ENCODE results near the gene SEMA3D.
A peak's percentile ranks its signal among the peaks of the same experiment; 100 is the strongest.
"Not testable (repeated sequence)": the region's sequence is repeated elsewhere in the genome, so short reads cannot be mapped to it uniquely, and the experiment has no call there.

Gene SEMA3D

DNA sequence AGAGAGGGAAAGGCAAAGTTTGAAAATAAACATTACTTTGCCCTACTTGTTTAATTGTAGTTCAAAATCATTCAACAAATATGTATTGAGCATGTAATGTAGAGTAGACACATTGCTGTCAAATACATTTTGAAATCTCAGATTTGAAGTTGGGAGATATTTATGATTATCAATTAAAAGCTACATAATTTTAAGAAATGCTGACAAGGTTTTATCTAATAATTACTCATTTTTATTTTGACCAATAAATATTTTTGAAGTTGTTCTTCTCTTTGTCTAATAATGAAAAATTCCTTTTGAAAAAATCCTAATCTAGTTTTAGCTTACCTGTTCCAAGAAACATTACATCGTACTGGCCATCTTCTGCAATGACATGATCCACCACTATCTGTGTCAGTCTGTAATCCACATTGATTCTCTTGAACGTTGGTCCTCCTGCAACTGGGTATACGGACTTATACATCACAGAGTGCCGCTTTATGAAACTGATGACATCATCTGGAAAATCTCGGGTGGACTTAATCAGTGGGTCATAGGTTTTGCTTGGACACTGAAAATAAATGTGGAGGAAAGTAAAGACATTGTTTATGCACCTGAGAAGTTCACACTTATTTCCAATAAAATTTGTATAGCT is 164.7 kb downstream of the SEMA3D start:
- no peak for DNase-seq

DNA sequence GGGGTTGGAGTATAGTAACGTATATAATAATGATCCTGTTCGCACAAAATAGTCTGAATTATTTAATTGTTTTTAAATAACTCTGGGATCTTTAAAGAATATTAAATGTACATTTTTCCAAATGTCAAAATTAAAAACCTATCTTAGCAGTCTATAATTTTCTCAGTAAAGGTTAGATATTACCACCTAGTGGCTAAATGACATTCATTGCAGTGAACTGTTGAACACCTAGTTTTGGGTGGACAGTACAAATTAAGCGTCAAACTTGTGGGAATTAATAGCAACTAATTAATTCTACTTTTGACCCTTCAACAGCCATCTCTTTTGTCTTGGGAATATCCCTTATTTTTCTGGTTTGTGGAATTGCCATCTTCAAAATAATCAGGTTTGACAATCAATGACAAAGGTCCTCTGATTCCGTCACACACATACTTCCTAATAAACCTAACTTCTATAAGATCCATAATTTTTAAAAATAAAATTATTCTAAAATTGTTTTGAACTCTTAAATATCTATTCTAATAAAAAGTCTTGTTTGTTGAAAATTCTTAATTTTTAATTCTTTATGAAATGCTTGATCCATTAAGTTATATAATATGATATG is 165.7 kb downstream of the SEMA3D start:
- no peak for DNase-seq

DNA sequence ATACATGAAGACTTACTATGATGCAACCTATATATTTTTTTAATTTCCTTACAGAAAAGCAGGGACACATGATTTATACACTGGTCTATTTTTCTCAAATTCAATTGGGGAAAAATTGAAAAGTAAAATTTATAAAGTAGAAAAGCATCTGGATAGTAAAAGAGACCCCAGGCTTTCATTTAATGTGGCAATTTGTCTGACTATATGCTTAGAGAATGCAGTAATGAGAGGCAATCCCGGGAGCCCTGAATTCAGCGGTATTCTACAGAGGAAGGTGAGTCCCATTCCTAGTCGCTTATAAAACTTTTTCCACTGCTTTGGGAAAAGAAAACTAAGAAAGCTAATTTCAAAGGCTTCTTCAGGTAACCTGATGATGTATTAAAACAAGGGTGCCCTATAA is 167.1 kb downstream of the SEMA3D start:
- DNase-seq = no peak

DNA sequence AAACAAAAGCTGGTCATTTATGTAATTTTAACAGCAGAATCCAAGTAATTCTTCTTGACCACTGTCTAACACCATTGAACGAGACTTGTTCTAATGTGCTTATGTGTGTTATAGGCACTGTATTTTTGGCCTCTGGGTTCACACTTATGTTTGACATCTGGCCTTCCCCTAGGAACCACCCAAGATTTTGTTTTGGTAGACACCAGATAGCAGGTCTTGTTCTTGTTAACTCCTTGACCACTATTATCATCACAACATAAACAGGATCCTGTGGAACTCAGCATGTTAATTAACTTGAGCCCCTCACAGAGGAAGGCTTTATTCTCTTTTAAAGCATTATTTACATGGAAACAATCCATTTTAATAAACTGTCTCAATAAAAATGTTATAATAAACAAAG is 167.7 kb downstream of the SEMA3D start:
- no peak for DNase-seq

DNA sequence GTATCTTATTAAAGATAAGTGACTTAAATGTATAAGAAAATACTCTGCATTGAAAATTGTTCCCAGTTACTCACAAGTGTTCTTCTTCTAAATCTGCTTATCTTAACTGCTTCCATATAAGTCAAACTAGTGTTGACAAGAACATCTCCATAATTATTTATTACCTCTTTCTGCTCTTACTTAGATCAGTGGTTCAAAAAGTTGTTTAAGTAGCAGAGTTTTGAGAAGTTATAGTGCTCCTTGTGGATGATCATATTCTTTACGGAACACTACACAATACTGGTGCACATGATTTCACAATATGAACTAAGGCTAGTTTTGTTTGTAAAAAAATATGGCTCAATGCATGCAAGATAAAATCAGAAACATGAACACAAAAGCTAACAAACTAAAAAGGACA is 168.4 kb downstream of the SEMA3D start:
- DNase-seq = no peak

DNA sequence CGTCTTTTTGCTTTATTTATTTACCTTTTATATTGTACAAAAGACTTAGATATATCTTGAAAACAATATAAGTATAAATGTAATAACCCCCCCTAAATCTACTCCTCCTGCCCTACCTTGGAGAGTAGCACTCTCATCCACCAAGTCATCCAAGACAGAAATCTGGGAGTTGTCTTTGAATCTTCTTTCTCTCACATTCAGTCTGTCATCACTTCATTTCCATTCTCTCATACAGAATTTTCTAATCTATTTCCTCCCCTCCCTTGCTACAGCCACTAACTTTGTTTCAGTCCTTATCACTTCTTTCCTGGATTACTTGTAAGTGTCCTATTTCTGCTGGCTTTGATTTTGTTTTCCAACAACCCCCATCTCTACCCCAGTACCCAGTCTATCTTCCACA is 170.6 kb downstream of the SEMA3D start:
- no peak for DNase-seq

DNA sequence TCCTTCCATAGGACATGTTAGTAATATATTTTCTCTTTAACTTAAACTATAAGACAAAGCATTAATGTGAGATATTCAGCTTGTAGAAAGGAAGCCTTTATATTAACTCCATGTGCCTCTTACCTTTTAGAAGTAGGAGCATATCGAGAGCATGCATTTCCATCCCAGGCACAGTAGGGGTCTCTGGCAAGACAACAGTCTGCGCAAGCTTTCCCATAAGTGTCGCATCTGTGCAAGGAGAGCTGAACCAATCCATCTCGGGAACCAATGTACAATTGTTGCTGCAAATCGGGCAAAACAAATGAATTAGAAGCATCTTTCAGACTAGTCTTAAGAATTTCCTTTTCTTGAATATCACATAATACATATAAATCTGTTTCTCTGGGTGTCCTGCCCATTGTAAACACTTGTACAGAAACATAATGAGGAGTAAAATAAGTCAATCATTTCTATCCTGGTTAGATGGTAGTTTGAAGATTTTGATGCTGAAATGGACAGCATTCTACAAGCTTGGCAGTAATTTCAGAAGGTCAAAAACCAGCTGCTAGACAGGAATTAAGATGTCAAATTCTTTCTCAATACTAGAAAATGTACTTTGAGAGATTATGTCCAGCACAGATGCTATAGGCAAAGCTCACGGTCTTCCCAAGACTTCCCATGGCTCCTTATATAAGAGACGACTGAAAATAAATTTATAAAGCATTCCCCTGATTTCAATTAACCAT is 171.8 kb downstream of the SEMA3D start:
- no peak for DNase-seq

DNA sequence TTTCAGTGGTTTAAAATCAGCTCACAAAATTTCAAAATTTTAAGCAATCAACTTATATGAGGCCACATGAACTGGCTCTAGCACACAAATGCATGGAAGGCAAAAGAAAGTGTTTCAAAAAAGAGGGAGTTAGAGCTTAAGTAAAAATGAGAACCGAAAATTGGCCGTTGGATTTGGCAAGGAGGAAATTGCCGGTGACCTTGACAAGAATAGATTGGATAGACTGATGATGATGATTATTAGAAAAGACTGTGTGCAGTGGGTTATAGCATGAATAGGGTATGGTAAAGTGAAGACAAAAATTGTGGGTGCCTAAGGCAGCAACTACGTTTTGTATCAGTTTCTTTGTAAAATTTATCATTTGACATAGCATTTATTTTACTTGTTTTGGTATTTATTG is 175.7 kb downstream of the SEMA3D start:
- DNase-seq = no peak

DNA sequence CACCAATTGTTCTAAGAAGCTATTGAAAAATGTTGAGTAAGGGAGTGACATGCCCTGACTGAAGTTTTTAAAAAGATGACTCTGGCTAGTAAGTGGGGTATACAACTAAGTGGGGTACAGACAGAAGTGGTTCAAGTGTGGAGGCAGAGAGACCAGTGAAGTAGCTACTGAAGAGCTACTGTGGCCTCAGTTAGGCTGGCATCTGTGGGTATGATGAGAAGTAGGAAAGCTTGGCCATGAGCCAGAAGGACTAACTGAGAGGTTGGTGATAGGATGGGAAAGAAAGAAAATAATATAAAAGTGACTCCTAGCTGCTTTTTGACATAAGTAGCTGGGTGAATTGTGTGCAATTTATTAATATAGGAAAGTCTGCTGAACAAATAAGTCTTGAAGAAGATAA is 176.6 kb downstream of the SEMA3D start:
- no peak for DNase-seq

DNA sequence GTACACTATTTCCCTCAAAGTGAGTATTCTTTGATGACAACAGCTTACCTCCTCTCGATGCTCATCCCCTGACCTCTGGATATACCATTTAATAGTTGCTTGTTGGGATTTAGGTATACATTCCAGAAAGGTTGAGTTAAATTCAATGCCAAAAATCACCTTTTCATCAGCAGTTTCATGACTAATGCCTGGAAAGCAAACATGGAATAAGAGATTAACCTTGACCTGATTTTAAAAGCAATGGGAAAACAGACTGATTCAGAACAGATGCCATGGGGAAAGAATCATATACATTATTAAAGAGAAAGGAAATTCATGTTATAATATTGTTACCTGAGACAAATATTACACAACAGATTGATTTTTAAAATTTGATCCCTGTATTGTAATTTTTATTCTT is 180.1 kb downstream of the SEMA3D start:
- no peak for DNase-seq

DNA sequence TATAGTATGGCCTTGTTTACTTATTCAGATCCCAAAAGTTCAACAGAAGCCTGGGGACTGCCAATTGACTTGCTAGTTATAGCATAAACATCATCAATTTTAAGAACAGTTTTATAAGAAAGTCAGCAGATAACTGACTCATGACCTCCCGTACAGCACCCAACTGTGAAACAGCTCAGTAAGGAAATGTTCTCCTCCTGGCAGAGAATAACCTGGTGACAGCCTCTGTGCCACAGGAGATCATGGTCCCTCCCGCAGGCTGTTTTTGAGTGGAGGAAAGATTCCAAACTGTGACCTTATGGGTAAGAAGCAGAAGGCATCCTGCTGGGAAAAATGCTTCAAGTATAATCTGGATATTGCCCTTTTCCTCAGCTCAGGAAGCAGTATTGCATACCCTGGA is 182.5 kb downstream of the SEMA3D start:
- no peak for DNase-seq

DNA sequence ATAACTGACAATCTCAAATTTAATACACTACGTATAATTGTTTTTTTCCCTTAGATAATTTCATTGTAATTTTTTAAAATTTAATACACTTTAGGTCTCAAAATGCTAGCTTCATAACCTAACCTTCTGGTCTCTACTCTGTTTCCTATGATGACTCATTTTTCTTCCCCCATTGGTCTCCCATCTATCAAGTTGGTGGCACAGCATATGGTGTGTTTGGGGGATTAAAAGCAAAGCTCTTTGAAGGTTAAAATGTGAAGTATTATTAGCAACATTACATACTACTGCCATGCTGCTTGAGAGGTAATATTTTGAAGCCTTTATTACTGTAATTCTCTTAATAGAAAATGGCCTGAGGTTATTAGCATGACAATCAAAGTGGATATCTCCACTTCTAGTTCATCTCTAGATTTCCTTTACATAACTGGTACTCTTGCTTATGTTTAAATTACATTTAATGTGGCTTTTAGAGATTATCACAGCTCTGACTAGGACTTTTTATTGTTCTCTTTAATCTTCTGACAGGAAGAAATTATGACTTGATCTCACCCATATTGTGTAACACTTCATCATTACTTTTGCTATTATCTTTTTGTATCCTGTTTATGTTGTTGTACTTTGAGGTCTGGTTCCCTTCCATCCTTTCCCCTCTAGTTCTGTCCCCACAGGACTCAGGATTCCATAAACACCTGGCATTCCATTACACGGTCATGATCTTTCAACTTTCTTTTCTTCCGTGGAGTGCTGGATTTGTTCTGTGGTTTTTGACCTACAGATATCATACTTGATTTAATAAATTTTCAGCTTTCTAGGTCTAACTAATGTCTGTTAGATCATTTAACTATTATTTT is 185.1 kb downstream of the SEMA3D start:
- DNase-seq = no peak

DNA sequence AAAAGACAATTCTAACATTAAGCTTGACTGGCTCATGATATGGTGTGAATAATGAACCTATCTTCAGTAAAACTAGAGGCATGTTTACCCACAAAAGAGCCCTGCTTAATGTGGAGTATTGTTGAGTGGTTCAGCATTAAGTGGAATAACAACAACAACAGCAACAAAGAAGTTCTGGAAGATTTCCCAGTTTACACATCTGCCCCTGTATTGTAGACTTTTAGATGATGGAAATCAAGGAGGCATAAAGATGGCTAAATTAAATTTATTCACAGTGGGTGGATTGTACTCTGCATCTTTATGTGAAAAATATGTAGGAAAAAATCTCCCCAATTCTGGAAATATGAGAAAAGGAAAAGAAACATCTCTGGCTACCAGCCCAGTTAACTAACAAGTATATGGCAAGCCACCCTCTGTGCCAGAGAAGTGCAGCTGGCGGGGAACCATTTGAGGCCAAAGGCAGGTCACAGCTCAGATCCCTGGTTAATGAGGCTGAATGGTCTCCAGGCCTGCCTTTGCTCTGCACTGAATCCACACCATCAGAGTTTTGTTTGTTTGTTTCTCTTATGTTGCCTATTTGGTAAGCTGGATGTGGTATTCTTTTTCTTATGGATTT is 186.0 kb downstream of the SEMA3D start:
- peak; percentile 55 for DNase-seq

DNA sequence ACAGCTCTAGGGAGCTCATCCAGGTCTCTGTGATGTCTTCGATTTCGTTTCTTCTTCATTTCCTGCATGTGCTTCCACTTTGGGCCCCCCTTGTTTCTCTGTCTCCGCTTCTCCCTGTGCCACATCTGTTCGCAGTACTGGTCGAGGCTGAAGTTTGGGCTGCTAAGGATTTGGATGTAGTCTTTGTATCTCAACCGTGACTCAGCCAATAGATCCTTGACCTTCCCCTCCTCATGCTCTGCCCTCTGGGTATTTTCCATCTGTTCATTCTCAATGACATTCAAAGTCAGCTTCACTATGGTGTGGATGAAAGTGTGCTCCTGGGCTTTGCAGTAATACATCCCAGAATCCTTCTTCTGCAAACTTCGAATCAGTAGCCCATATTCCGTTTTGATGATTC is 187.4 kb downstream of the SEMA3D start:
- DNase-seq = no peak

DNA sequence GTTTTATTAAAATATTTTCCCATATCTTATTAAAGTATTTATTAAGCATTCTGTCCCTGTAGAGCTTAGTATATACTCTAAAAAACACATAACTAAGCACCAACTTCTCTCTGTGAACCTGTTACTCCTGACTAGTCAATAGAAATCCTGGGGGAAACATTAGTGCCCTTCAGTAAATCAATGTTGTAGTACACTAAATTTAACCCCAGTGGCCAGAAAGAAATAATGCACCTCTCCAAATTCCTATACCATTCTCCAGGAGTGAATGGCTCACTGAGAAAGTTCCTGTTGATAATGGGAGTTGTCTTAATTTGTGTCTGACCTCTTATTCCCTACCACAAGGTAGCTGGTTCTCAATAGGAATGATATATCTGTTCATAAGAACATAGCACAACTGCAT is 188.2 kb downstream of the SEMA3D start:
- no peak for DNase-seq

DNA sequence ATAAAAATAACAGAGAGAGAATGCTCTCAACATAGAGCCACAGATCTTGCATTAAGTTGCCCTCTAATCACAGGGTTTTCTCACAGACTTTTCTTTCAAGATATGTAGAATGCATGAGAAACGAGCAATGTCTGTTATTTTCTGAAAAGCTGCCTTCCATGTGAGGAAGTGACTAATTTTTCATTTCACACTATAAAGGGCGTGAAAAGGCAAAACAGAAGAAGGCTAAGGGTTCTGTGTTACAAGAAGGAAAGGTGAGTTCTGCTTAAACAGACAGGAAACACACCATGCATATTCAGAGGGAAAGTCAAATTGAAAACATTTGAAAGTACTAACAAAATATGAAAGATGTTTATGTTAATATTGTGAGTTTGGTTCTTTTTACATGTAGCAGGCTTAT is 189.2 kb downstream of the SEMA3D start:
- DNase-seq = no peak

DNA sequence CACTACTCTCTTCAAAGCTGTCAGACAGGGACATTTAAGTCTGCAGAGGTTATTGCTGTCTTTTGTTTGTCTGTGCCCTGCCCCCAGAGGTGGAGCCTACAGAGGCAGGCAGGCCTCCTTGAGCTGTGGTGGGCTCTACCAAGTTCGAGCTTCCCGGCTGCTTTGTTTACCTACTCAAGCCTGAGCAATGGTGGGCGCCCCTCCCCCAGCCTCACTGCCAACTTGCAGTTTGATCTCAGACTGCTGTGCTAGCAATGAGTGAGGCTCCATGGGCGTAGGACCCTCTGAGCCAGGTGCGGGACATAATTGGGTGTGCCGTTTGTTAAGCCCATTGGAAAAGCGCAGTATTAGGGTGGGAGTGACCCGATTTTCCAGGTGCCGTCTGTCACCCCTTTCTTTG is 193.9 kb downstream of the SEMA3D start:
- DNase-seq = not testable (repeated sequence)

DNA sequence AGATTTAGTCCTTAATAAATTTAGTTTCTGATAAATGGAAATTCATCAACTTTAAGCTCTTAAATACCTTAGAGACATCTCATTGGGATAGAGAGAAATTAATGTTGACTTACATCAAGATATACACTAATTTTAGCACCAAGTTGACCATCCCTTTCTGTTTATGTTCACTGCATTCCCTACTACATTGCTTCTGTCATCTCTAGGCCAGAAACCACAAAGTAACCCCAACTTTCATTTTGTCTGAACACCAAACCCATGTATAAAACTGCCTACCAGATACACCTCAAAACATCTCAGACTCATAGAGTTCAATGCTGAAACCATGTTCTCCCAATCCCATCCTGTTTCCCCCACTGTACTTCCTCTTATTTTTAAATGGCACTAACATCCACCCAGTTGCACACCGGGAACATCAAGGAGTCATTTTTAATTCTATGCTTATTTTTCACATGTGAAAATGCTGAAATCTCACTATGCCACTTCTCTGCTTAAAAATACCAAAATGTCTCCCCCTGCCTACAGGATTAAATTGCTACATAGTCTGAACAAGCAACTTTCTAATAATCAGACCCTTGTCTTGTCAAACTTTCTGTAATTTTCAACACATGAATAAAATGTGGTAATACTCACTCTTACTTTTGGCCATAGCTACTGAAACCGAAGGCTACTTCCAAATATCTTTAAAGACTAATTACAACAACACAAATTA is 201.6 kb downstream of the SEMA3D start:
- DNase-seq = no peak

DNA sequence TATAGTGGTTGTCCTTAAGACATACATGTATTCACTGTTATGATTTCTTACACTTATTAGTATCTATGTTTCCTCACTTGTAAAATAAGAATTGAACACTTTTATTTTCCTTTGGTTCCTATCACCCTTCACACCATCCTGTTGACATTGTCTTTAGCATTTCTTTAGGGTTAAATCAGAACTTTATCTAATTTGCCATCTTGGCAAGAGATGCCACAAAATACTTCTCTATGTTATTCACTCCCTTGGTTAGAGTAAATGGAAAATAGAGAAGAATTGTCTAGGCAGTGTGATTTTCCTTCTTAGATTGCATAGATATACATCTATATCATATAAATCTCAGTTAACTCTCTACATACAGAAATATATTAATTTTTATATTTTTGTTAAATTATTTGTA is 204.7 kb downstream of the SEMA3D start:
- DNase-seq = no peak

DNA sequence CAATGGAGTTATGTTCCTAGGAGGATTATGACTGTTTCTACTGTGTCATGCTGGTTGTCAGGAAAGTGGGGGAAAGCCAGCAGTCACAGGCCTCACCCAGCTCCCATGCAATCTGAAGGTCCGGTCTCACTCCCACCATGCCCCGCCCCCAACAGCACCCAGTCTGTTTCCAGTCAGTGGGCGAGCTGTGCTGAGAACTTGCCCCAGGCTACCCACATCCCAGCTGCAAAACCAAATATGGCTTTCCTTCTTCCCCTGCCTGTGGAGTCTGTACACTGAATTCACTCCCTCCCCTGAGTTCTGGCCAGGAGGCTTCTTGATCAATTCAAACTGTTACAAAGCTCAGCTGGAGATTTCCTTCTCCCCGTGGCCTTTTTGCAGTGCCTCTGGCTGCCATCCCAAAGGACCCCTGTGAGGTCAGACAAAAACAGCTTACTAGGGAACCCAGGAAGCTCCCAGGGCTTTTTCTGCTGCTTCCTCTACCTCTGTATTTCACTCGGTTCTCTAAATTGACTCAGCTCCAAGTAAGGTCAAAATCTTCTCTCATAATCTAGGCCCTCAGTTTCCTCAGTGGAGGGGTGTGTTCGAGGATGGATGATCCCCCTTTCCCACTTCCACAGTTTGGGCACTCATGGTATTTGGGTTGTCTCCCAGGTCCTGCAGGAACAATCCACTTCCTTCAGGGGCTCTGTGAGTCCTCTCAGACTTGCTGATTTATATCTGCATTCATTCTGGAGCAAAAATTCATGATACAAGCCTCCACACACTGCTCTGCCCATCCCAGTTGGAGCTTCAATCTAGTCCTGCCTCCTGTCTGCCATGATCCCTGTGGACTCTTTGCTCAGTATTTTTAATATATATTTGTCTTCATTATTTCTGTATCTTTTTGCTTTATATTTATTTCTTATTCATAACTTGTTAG is 205.5 kb downstream of the SEMA3D start:
- DNase-seq = peak; percentile 84

DNA sequence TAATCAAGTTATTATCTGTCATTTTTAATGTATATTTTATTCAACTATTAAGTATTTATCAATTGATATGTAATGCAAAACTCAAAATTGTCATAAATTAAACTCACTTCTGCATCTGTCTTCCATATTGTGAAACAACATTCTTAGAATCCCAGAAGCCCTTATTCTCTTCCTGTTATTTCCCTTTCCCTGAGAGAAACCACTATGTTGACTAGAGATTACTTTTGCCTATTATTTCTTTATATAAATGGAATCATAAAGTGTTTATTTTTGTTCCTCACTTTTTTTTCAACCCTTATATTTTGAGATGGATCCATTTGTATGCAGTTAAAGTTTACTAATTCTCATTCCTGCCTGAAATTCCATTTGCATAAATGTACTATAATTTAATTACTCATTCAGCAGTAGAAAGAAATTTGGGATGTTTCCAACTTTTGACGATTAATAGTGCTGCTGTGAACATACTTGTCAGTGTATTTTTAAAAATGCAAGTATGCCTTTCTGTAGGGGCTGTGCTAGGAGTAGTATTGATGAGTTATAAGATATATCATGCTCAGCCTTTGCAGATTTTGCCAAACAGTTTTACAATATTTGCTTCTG is 211.2 kb downstream of the SEMA3D start:
- no peak for DNase-seq

All from NCI-H2081 treated with DMSO at 0.1 percent for 48 hours (cell line).